ENCODE results near the gene MAP3K10. TPM values are rescaled to one million over a fixed set of nuclear protein-coding genes. Genes with fewer than 3 reads are reported as not detected.

Gene MAP3K10
- total and polyA plus RNA-seq, 2 of the 4 experiments (the other 2 are of a cell fraction): 1.8 to 5.5 TPM

GRCh38 chr19:40219721-40220276, 28.6 kb downstream of the MAP3K10 start:
- Histone ChIP-seq H4K91ac (ENCODE audit: insufficient read depth, low read depth, low read length) (no peak overlapping the region), H3K9me1 (ENCODE audit: insufficient read depth, low read length) (peaks cover 11% of the 10 kb centered on the region), H3K4me1 (ENCODE audit: control insufficient read depth, insufficient read depth, low read length) (no peaks in the 10 kb centered on the region), H3K27ac (ENCODE audit: insufficient read depth, low read length) (no peak overlapping the region), H2BK20ac (ENCODE audit: low read depth, low read length) (peak overlapping the region; percentile 70; the same call in 1 of the 2 replicates), H2BK120ac (ENCODE audit: low read depth, low read length) (no peak overlapping the region), H3K79me1 (ENCODE audit: low read depth in 1 of 2, low read length in 2 of 2) (no peaks in the 10 kb centered on the region), H3K9ac (ENCODE audit: low read depth, low read length) (no peak overlapping the region), H3K4ac (ENCODE audit: low read depth, low read length) (no peak overlapping the region), H2AFZ (replicated peaks; ENCODE audit: low read length, poor library complexity) (peak overlapping the region; percentile 93), H4K20me1 (ENCODE audit: insufficient read depth, low read length) (no peaks in the 10 kb centered on the region), H2AK9ac (replicated peaks; ENCODE audit: low read depth, low read length, poor library complexity) (no peak overlapping the region), H2BK15ac (ENCODE audit: low read depth, low read length) (no peak overlapping the region), H3K36me3 (ENCODE audit: control insufficient read depth, insufficient read depth, low read length) (no peaks in the 10 kb centered on the region), H3K56ac (ENCODE audit: extremely low read depth, insufficient read depth, low read length) (no peak overlapping the region), H4K8ac (ENCODE audit: low read depth in 2 of 2, low read length in 2 of 2) (no peak overlapping the region), H3K27me3 (ENCODE audit: control insufficient read depth, insufficient read depth, low read length) (peaks cover 15% of the 10 kb centered on the region), H2AK5ac (ENCODE audit: low read depth, low read length) (no peak overlapping the region), H3K4me3 (ENCODE audit: insufficient read depth, low read depth, low read length) (peak overlapping the region; percentile 32; the same call in 1 of the 2 replicates), H3K18ac (ENCODE audit: low read depth, low read length) (no peak overlapping the region), H3K4me2 (ENCODE audit: low read depth, low read length) (peak overlapping the region; percentile 68), H4K5ac (ENCODE audit: low read depth, low read length) (no peak overlapping the region), H3K23ac (ENCODE audit: low read depth, low read length) (no peak overlapping the region), H2BK5ac (ENCODE audit: low read depth, low read length, poor library complexity, severe bottlenecking) (no peak overlapping the region), H3K14ac (replicated peaks; ENCODE audit: low read depth, low read length) (no peak overlapping the region), H3K9me3 (ENCODE audit: control insufficient read depth, insufficient read depth, low read length) (no peaks in the 10 kb centered on the region)
- no peak for TF ChIP-seq RAD21 (IDR thresholded peaks at IDR 0.05; ENCODE audit: low read length)
- 0 out of 2 replicates have a peak, but pooled peaks have one; percentile 30 for TF ChIP-seq FOS (IDR thresholded peaks at IDR 0.05; ENCODE audit: low read depth, low read length)
- TF ChIP-seq SMC3 (IDR thresholded peaks at IDR 0.05; ENCODE audit: low read depth, low read length): no peak
- peak; percentile 44; the same call in 1 of the 2 replicates for TF ChIP-seq MAFK (IDR thresholded peaks at IDR 0.05; ENCODE audit: low read depth, low read length)
- peak; percentile 83 for TF ChIP-seq USF2 (IDR thresholded peaks at IDR 0.05; ENCODE audit: low read depth, low read length)
- peak; percentile 32; the same call in 1 of the 2 replicates for TF ChIP-seq BHLHE40 (IDR thresholded peaks at IDR 0.05; ENCODE audit: low read depth, low read length)
- no peak for TF ChIP-seq RCOR1 (IDR thresholded peaks at IDR 0.05; ENCODE audit: insufficient replicate concordance, low read length)
- WGBS, 2 experiments (ENCODE audit: extremely low coverage in 2 of 2, insufficient read length in 1 of 2): 45% methylated on average over 7 of the region's 8 CpGs; no CpG with 5 or more reads in 1 of the 2 experiments
- ChIA-PET POLR2A (ENCODE audit: unreplicated experiment) (no interaction called here), CTCF (no interaction called here)
- intact Hi-C loops (cut with micrococcal nuclease): no loop called here
- ATAC-seq (ENCODE audit: low read depth): peak; percentile 15; the same call in 1 of the 2 replicates
- dilution Hi-C loops (cut with HindIII; ENCODE audit: low sequenced_read_pairs, unreplicated experiment): no loop called here
- DNase-seq: peak; percentile 76
- BruUV-seq (replicated peaks): no TSS peak
- in situ Hi-C loops (cut with MboI; ENCODE audit: low sequenced_read_pairs): loop anchor here (5.0 kb wide), 1 partner anchor 77 kb away; no protein-coding TSS in a partner anchor
